Stomach (tissue), 9 donors: ENCODE measurements around the gene KCTD12. TPM values are rescaled to one million over a fixed set of nuclear protein-coding genes. Genes with fewer than 3 reads are reported as not detected.

Experiments used
- DNase-seq, 2 donors: peaks; one replicate each; pipeline versions ENCODE4 v3.0.0 to v3.0.0-alpha.2; 2013 to 2019
- H3K27ac ChIP-seq, 5 donors: fragments of 200-600 bp in 4 of 5; sonication (generic) in 4 of 5; one replicate each; pipeline ENCODE4 v1.5.1; 2013 to 2019; ENCODE audit warnings: mild to moderate bottlenecking in 1 of 5, moderate library complexity in 1 of 5
- H3K27me3 ChIP-seq, 3 donors: fragments of 200-600 bp; sonication (generic); one replicate each; pipeline ENCODE4 v1.5.1; 2017 to 2019; ENCODE audit warnings: mixed run types in 1 of 3
- H3K36me3 ChIP-seq, 4 donors: fragments of 200-600 bp; sonication (generic); 1 replicate in 3 of 4; 2 replicates in 1 of 4; pipeline ENCODE4 v1.5.1; 2016 to 2019
- H3K4me1 ChIP-seq, 4 donors: fragments of 200-600 bp; sonication (generic); one replicate each; pipeline ENCODE4 v1.5.1; 2016 to 2019
- H3K4me3 ChIP-seq, 4 donors: fragments of 200-600 bp; sonication (generic) in 3 of 4; one replicate each; pipeline ENCODE4 v1.5.1; 2016 to 2019; ENCODE audit warnings: mild to moderate bottlenecking in 1 of 4
- H3K9me3 ChIP-seq, 4 donors: fragments of 200-600 bp; sonication (generic); one replicate each; pipeline ENCODE4 v1.5.1; 2016 to 2019
- CTCF ChIP-seq, 7 experiments: fragments of 450-650 bp in 4 of 7; fragments of 200-600 bp in 3 of 7; sonication (generic) in 3 of 7; IDR thresholded peaks; one replicate each; pipeline ENCODE4 v1.5.1; 2016 to 2019; ENCODE audit warnings: antibody characterized with exemption in 7 of 7, control low read depth in 2 of 7, mild to moderate bottlenecking in 1 of 7
- EP300 ChIP-seq: sonication (generic); formaldehyde crosslinking; IDR thresholded peaks from one replicate; pipeline ENCODE4 v1.6.1; 2017; ENCODE audit warnings: antibody characterized with exemption
- POLR2A ChIP-seq, 4 donors: fragments of 450-650 bp; IDR thresholded peaks; one replicate each; pipeline ENCODE4 v1.6.1; 2016; ENCODE audit warnings: antibody characterized with exemption in 4 of 4, control low read depth in 2 of 4, mild to moderate bottlenecking in 1 of 4, moderate library complexity in 1 of 4
- POLR2AphosphoS5 ChIP-seq, 3 donors: sonication (generic); formaldehyde crosslinking; IDR thresholded peaks; one replicate each; pipeline ENCODE4 v1.6.1; 2016; ENCODE audit warnings: antibody characterized with exemption in 3 of 3
- WGBS, 5 donors: extraction: QIAGEN DNeasy Blood & Tissue Kit in 3 of 5; methylation state at CpG; one replicate each; pipeline versions ENCODE4 v1.1.5 to v1.1.7; 2013 to 2018; 5-methylcytosine and 5-hydroxymethylcytosine counted together
- intact Hi-C: fragments of 100-400 bp; cut with DNase I; formaldehyde crosslinking; loops from one replicate; pipeline ENCODE4 v1.15.1; 2023; ENCODE audit warnings: low total_unique reads
- polyA plus RNA-seq, 3 donors: library from polyadenylated mRNA; stranded (reverse); fragments of 200-250 nt; gene quantifications; one replicate each; pipeline ENCODE4 v1.2.3, GENCODE V29; 2013
- total RNA-seq, 5 donors: library from RNA; depleted of rRNA; stranded (reverse); fragments of >200 nt; gene quantifications; one replicate each; pipeline versions ENCODE4 v1.1.0 to v1.2.3, GENCODE V29; 2014 to 2016
- donor health status: healthy with polysubstance abuse.
- donor health status: Bipolar disorder and iron deficiency.
- donor health status: healthy.

KCTD12 gene
- total and polyA plus RNA-seq, 8 donors, result 9.5 to 115 (median 28.4) TPM

GRCh38 chr13:76851961-76852360 lies 34.2 kb downstream of the KCTD12 start:
- no peak overlapping the region for H3K27ac ChIP-seq
- no peak for TF ChIP-seq POLR2A (IDR thresholded peaks at IDR 0.05)
- TF ChIP-seq POLR2AphosphoS5 (IDR thresholded peaks at IDR 0.05), result no peak
- TF ChIP-seq EP300, result no peak
- H3K4me1 ChIP-seq, result no peaks in the 10 kb centered on the region
- intact Hi-C loops, result no loop called here
- no peaks in the 10 kb centered on the region for H3K36me3 ChIP-seq
- DNase-seq, result no peak
- no peak overlapping the region for H3K4me3 ChIP-seq
- H3K27me3 ChIP-seq, result no peaks in the 10 kb centered on the region
- no peaks in the 10 kb centered on the region for H3K9me3 ChIP-seq
- WGBS, 5 donors, result 94 to 98% (median 96%) methylated on average over 4 of the region's 4 CpGs

GRCh38 chr13:76849493-76849892 lies 36.7 kb downstream of the KCTD12 start:
- no peaks in the 10 kb centered on the region for H3K27me3 ChIP-seq
- 91 to 97% (median 95%) methylated on average over 6 of the region's 6 CpGs for WGBS, 5 donors
- no peak for DNase-seq
- no peak for TF ChIP-seq EP300
- TF ChIP-seq POLR2A (IDR thresholded peaks at IDR 0.05), result no peak
- TF ChIP-seq POLR2AphosphoS5 (IDR thresholded peaks at IDR 0.05), result no peak
- no peak for TF ChIP-seq CTCF (IDR thresholded peaks at IDR 0.05)
- no peak overlapping the region for H3K4me3 ChIP-seq
- H3K27ac ChIP-seq, result no peak overlapping the region
- no peaks in the 10 kb centered on the region for H3K9me3 ChIP-seq
- intact Hi-C loops, result no loop called here
- H3K4me1 ChIP-seq, result no peaks in the 10 kb centered on the region
- no peaks in the 10 kb centered on the region for H3K36me3 ChIP-seq

DNA sequence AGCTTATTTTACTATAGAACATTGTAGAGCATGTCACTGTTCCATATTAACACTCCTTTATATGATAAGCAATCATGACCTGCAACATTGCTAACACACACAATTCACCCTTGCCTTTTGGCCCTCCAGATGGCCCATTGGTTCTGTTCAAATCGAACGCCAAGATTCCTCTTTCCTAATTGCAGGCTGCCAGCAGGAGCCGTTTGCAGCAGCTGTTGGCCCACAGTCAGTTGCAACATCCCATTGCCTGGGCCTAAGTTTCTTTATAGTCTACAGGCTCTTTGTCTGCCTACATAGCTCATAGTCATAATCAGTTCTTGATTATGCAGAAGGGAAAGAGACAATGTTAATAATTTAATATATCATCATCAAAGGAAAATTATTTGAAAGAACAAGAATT lies 37.6 kb downstream of the KCTD12 start:
- Histone ChIP-seq H3K36me3 (no peaks in the 10 kb centered on the region), H3K27ac (no peak overlapping the region), H3K9me3 (no peaks in the 10 kb centered on the region), H3K4me3 (no peak overlapping the region), H3K4me1 (no peaks in the 10 kb centered on the region), H3K27me3 (no peaks in the 10 kb centered on the region)
- no peak for DNase-seq
- 36 to 59% (median 44%) methylated on average over 3 of the region's 3 CpGs for whole genome bisulfite sequencing, 5 donors
- intact Hi-C loops, result no loop called here
- TF ChIP-seq POLR2A (IDR thresholded peaks at IDR 0.05) (no peak), POLR2AphosphoS5 (IDR thresholded peaks at IDR 0.05) (no peak), CTCF (IDR thresholded peaks at IDR 0.05) (no peak), EP300 (no peak)

GRCh38 chr13:76846363-76846762 lies 39.8 kb downstream of the KCTD12 start:
- H3K4me3 ChIP-seq, result no peak overlapping the region
- TF ChIP-seq POLR2A (IDR thresholded peaks at IDR 0.05) (no peak), CTCF (IDR thresholded peaks at IDR 0.05) (no peak), EP300 (no peak), POLR2AphosphoS5 (IDR thresholded peaks at IDR 0.05) (no peak)
- 72 to 87% (median 82%) methylated on average over 4 of the region's 4 CpGs for WGBS, 5 donors
- H3K36me3 ChIP-seq, result no peaks in the 10 kb centered on the region
- H3K9me3 ChIP-seq, result no peaks in the 10 kb centered on the region
- DNase-seq, result no peak
- intact Hi-C loops, result no loop called here
- no peaks in the 10 kb centered on the region for H3K27me3 ChIP-seq
- H3K27ac ChIP-seq, result no peak overlapping the region
- H3K4me1 ChIP-seq, result no peaks in the 10 kb centered on the region

- WGBS, 5 donors, result 42 to 58% (median 49%) methylated on average over 2 of the region's 2 CpGs
- Histone ChIP-seq H3K4me3 (no peak overlapping the region), H3K9me3 (no peaks in the 10 kb centered on the region), H3K27me3 (no peaks in the 10 kb centered on the region), H3K36me3 (no peaks in the 10 kb centered on the region), H3K4me1 (no peaks in the 10 kb centered on the region), H3K27ac (no peak overlapping the region)
- TF ChIP-seq POLR2AphosphoS5 (IDR thresholded peaks at IDR 0.05) (no peak), POLR2A (IDR thresholded peaks at IDR 0.05) (no peak), CTCF (IDR thresholded peaks at IDR 0.05) (no peak), EP300 (no peak)
- intact Hi-C loops, result no loop called here
- no peak for DNase-seq
Measured at GRCh38 chr13:76845865-76846264, 40.3 kb downstream of the KCTD12 start.
